ENCODE measurements around the gene FHOD3.

DNA sequence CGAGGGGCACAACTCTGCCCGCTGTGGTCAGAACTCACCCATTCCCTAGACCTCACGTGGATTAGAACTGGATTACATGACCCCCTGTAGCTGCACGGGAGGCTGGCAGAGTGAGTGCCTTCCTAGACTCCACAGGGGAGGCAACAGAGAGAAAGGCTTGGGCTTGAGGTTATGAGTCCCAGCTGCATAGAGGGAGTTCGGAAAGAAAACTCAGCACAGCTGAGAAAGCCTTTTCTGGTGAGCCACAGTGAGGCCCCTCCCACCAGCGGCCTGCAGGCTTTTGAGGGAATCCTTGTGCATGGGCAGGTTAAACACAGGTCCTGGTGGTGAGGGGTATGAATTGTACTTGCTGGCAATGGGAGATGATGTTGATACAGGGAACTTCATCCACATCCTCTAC lies 217.3 kb downstream of the FHOD3 start:
- TF ChIP-seq, protein P1, sequence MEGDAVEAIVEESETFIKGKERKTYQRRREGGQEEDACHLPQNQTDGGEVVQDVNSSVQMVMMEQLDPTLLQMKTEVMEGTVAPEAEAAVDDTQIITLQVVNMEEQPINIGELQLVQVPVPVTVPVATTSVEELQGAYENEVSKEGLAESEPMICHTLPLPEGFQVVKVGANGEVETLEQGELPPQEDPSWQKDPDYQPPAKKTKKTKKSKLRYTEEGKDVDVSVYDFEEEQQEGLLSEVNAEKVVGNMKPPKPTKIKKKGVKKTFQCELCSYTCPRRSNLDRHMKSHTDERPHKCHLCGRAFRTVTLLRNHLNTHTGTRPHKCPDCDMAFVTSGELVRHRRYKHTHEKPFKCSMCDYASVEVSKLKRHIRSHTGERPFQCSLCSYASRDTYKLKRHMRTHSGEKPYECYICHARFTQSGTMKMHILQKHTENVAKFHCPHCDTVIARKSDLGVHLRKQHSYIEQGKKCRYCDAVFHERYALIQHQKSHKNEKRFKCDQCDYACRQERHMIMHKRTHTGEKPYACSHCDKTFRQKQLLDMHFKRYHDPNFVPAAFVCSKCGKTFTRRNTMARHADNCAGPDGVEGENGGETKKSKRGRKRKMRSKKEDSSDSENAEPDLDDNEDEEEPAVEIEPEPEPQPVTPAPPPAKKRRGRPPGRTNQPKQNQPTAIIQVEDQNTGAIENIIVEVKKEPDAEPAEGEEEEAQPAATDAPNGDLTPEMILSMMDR (conservative IDR thresholded peaks at IDR 0.05), result no peak
- TF ChIP-seq EZH2 (IDR thresholded peaks at IDR 0.05; ENCODE audit: low read depth), result no peak

All from PC-9 (cell line).